IMR-90 (cell line): ENCODE measurements around the gene CD248.

Source experiments
- BHLHE40 ChIP-seq: fragments of 150-350 bp; IDR thresholded peaks from 2 replicates; pipeline ENCODE4 v1.6.1; 2016; ENCODE audit warnings: mild to moderate bottlenecking, low read depth, low read length
- CEBPB ChIP-seq: IDR thresholded peaks from 2 replicates; pipeline ENCODE4 v1.6.1; 2012; ENCODE audit warnings: low read depth, low read length, improper control_type of control experiment
- CHD1 ChIP-seq: IDR thresholded peaks from 2 replicates; pipeline ENCODE4 v1.6.1; 2012; ENCODE audit warnings: low read depth, low read length, improper control_type of control experiment
- ELK1 ChIP-seq: fragments of 150-350 bp; IDR thresholded peaks from 2 replicates; pipeline ENCODE4 v1.6.1; 2016; ENCODE audit warnings: low read depth, mild to moderate bottlenecking, low read length, moderate library complexity, borderline replicate concordance
- FOS ChIP-seq: fragments of 150-350 bp; IDR thresholded peaks from 2 replicates; pipeline ENCODE4 v1.6.1; 2016; ENCODE audit warnings: low read depth, low read length
- MAZ ChIP-seq: IDR thresholded peaks from 2 replicates; pipeline ENCODE4 v1.6.1; 2012; ENCODE audit warnings: low read depth, mild to moderate bottlenecking, low read length, improper control_type of control experiment, moderate library complexity, borderline replicate concordance
- MXI1 ChIP-seq: IDR thresholded peaks from 2 replicates; pipeline ENCODE4 v1.6.1; 2012; ENCODE audit warnings: low read depth, mild to moderate bottlenecking, low read length, moderate library complexity, borderline replicate concordance
- POLR2A ChIP-seq: IDR thresholded peaks from 2 replicates; pipeline ENCODE4 v1.6.1; 2012; ENCODE audit warnings: mild to moderate bottlenecking, low read depth, low read length
- RAD21 ChIP-seq: IDR thresholded peaks from 2 replicates; pipeline ENCODE4 v1.6.1; 2012; ENCODE audit warnings: low read length, improper control_type of control experiment
- RCOR1 ChIP-seq: IDR thresholded peaks from 2 replicates; pipeline ENCODE4 v1.6.1; 2012; ENCODE audit warnings: mild to moderate bottlenecking, low read length, improper control_type of control experiment; ENCODE audit not compliant: insufficient replicate concordance
- RFX5 ChIP-seq: IDR thresholded peaks from 2 replicates; pipeline ENCODE4 v1.8.0; 2012; ENCODE audit warnings: low read depth, mild to moderate bottlenecking, low read length, moderate library complexity
- SMC3 ChIP-seq: fragments of 150-350 bp; IDR thresholded peaks from 2 replicates; pipeline ENCODE4 v1.6.1; 2016; ENCODE audit warnings: low read depth, mild to moderate bottlenecking, antibody characterized with exemption, low read length, moderate library complexity
- USF2 ChIP-seq: fragments of 150-350 bp; IDR thresholded peaks from 2 replicates; pipeline ENCODE4 v1.6.1; 2017; ENCODE audit warnings: mild to moderate bottlenecking, antibody characterized with exemption, low read length, low read depth
- TF ChIP-seq, protein P1 (sequence below): conservative IDR thresholded peaks from 2 replicates; pipeline ENCODE4 v1.5.1; 2012; ENCODE audit warnings: mild to moderate bottlenecking, low read depth, low read length, improper control_type of control experiment

GRCh38 chr11:66291706-66292542 is 24.9 kb downstream of the CD248 start, which contains the start of gene TMEM151A:
- no peak for TF ChIP-seq POLR2A
- TF ChIP-seq, protein P1, sequence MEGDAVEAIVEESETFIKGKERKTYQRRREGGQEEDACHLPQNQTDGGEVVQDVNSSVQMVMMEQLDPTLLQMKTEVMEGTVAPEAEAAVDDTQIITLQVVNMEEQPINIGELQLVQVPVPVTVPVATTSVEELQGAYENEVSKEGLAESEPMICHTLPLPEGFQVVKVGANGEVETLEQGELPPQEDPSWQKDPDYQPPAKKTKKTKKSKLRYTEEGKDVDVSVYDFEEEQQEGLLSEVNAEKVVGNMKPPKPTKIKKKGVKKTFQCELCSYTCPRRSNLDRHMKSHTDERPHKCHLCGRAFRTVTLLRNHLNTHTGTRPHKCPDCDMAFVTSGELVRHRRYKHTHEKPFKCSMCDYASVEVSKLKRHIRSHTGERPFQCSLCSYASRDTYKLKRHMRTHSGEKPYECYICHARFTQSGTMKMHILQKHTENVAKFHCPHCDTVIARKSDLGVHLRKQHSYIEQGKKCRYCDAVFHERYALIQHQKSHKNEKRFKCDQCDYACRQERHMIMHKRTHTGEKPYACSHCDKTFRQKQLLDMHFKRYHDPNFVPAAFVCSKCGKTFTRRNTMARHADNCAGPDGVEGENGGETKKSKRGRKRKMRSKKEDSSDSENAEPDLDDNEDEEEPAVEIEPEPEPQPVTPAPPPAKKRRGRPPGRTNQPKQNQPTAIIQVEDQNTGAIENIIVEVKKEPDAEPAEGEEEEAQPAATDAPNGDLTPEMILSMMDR = no peak
- TF ChIP-seq FOS = no peak
- TF ChIP-seq CHD1 = no peak
- TF ChIP-seq SMC3 = no peak
- TF ChIP-seq MXI1 = no peak
- TF ChIP-seq ELK1 = no peak
- no peak for TF ChIP-seq RCOR1
- no peak for TF ChIP-seq RFX5
- TF ChIP-seq RAD21 = no peak
- no peak for TF ChIP-seq CEBPB
- no peak for TF ChIP-seq BHLHE40
- TF ChIP-seq MAZ = no peak
- no peak for TF ChIP-seq USF2
